Left ventricle myocardium inferior (tissue), 1 donor: ENCODE data around the gene TBC1D19. TPM values are rescaled to one million over a fixed set of nuclear protein-coding genes. Genes with fewer than 3 reads are reported as not detected.

Experiments used
- DNase-seq: peaks from one replicate; pipeline ENCODE4 v3.0.0-alpha.2; 2020
- H3K27ac ChIP-seq: fragments of 200-600 bp; replicated peaks from 2 replicates; pipeline ENCODE4 v1.8.0; 2021
- H3K27me3 ChIP-seq: fragments of 200-600 bp; 2 replicates; pipeline ENCODE4 v1.8.0; 2021; ENCODE audit warnings: low read depth
- H3K36me3 ChIP-seq: fragments of 200-600 bp; 2 replicates; pipeline ENCODE4 v1.8.0; 2021
- H3K4me1 ChIP-seq: fragments of 200-600 bp; 2 replicates; pipeline ENCODE4 v1.8.0; 2021
- H3K4me3 ChIP-seq: fragments of 200-600 bp; 2 replicates; pipeline ENCODE4 v1.8.0; 2021; ENCODE audit warnings: mild to moderate bottlenecking, moderate library complexity
- H3K9me3 ChIP-seq: fragments of 200-600 bp; replicated peaks from 2 replicates; pipeline ENCODE4 v1.8.0; 2021
- intact Hi-C: fragments of 100-400 bp; cut with micrococcal nuclease; formaldehyde crosslinking; loops from one replicate; pipeline ENCODE4 v1.11.0; 2022
- total RNA-seq: library from RNA; stranded (reverse); fragmentation: NEBNext Ultra II Directional; extraction: Animal tissue kit (Norgen Biotek cat#: 25700); gene quantifications from one replicate; pipeline ENCODE4 v1.2.1, GENCODE V29; 2021
- TF ChIP-seq, protein P1 (sequence below): fragments of 200-600 bp; IDR thresholded peaks from 2 replicates; pipeline ENCODE4 v1.8.0; 2021; ENCODE audit warnings: antibody characterized with exemption, mild to moderate bottlenecking, borderline replicate concordance
- donor health status: DM: no; HTN: yes; CAD: no; lungs with severe emphysema.

Gene TBC1D19
- total RNA-seq, 1 donor from 2014 or later: 8.6 TPM

DNA sequence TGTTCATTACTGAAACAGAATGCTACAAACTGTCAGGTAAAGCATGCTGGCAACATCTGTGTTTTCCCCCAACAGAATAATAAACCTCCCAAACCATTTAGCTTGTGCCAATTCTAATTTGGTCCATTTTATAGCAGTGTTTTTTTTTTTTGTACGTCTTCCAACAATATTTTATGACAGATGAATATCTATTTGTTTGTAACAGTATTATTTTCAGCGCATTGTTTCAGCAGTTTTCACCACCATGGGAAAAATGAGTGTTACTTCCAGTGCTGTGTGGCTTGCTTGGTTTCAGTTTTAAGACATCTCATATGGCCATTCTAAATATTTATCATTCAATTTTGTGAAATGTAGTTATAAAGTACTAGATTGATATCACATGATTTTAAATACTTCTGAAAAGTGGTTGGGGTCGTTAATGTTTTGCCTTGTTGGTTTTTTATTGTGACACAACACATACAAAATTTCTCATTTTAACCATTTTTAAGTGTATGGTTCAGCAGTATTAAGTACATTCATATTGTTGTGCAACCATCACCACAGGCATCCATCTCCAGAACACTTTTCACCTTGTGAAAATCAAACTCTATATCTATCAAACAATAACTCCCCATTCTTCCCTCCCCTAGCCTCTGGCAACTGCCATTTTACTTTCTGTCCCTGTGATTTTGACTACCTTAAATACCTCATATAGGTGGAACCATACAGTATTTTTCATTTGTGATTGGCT, 25.6 kb upstream of the TBC1D19 start:
- no peak overlapping the region for H3K4me3 ChIP-seq
- intact Hi-C loops: no loop called here
- H3K4me1 ChIP-seq: no peaks in the 10 kb centered on the region
- no peak for DNase-seq
- no peak overlapping the region for H3K27ac ChIP-seq
- H3K27me3 ChIP-seq: peaks cover 9% of the 10 kb centered on the region
- TF ChIP-seq, protein P1, sequence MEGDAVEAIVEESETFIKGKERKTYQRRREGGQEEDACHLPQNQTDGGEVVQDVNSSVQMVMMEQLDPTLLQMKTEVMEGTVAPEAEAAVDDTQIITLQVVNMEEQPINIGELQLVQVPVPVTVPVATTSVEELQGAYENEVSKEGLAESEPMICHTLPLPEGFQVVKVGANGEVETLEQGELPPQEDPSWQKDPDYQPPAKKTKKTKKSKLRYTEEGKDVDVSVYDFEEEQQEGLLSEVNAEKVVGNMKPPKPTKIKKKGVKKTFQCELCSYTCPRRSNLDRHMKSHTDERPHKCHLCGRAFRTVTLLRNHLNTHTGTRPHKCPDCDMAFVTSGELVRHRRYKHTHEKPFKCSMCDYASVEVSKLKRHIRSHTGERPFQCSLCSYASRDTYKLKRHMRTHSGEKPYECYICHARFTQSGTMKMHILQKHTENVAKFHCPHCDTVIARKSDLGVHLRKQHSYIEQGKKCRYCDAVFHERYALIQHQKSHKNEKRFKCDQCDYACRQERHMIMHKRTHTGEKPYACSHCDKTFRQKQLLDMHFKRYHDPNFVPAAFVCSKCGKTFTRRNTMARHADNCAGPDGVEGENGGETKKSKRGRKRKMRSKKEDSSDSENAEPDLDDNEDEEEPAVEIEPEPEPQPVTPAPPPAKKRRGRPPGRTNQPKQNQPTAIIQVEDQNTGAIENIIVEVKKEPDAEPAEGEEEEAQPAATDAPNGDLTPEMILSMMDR: no peak
- H3K36me3 ChIP-seq: no peaks in the 10 kb centered on the region
- peaks cover 36% of the 10 kb centered on the region for H3K9me3 ChIP-seq

DNA sequence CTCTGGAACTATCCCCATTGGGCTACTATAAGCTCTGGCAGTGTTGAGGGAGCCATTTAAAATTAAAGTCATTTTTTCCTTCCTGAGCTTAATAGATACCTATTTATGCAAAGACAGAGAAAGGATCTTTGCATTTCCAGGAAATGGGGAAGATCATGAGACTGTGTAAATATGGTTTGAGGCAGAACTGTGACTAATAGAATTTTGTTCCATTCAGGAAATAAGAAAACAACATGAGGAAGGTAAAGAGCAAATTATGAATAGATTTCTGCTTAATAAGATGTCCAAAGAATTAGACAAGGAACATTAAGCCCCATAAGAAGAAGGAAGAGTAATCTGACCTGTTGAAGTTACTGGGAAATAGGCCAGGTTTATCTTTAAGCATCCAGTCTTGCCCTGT, 17.8 kb upstream of the TBC1D19 start:
- TF ChIP-seq, protein P1: no peak
- H3K4me3 ChIP-seq: no peak overlapping the region
- no peaks in the 10 kb centered on the region for H3K27me3 ChIP-seq
- no peaks in the 10 kb centered on the region for H3K4me1 ChIP-seq
- H3K27ac ChIP-seq: no peak overlapping the region
- DNase-seq: no peak
- H3K36me3 ChIP-seq: no peaks in the 10 kb centered on the region
- intact Hi-C loops: no loop called here
- peaks cover 10% of the 10 kb centered on the region for H3K9me3 ChIP-seq

DNA sequence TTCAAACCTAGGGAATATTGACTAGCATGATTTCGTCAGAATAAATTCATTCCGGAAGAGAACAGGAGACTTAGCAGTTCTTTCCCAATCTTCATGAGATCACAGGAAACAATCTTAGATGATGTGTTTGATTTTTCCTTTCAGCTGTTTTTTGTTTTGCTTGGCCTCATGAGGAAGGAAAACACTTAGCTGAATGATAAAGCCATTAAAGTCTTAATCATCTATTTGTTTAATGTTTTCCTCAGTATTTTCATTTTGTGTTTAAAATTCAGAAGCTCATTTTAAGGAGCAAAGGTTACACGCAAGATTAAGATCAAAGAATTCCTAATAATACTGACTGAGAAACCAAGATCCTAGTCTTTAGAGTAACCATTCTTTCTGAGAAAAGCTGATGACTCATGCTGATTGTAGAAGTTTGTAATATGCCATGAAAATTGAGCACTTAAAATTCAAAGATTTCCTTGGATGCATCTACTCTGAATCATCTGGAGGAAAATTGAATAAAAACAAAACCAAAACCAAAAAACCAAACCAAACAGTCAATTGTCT, 15.4 kb upstream of the TBC1D19 start:
- no peak overlapping the region for H3K27ac ChIP-seq

DNA sequence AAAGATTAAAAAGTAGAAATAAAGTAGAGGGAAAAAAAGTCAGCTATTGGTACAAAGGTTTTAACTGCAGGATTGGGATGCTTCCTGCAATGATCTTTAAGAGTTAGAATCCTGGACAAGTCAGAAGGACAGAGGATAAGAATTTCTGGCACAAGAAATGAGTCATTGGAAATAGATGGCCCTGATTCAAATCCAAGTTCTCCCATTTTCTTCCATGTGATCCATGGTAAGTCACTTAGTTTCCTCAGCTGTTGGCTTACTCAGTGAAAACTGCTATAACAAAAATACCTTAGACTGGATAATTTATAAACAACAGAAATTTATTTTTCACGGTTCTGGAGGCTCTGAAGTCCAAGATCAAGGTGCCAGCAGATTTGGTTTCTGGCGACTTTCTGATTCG, 13.3 kb upstream of the TBC1D19 start:
- intact Hi-C loops: no loop called here
- Histone ChIP-seq H3K36me3 (no peaks in the 10 kb centered on the region), H3K27ac (no peak overlapping the region), H3K4me1 (no peaks in the 10 kb centered on the region), H3K27me3 (no peaks in the 10 kb centered on the region), H3K4me3 (no peak overlapping the region), H3K9me3 (no peaks in the 10 kb centered on the region)
- DNase-seq: no peak
- TF ChIP-seq, protein P1: no peak

More for the DNA sequence above, 15.4 kb upstream of the TBC1D19 start:
- intact Hi-C loops: no loop called here
- no peak overlapping the region for H3K4me3 ChIP-seq
- TF ChIP-seq, protein P1: no peak
- H3K36me3 ChIP-seq: no peaks in the 10 kb centered on the region
- no peaks in the 10 kb centered on the region for H3K4me1 ChIP-seq
- DNase-seq: no peak
- no peaks in the 10 kb centered on the region for H3K9me3 ChIP-seq
- H3K27me3 ChIP-seq: no peaks in the 10 kb centered on the region

DNA sequence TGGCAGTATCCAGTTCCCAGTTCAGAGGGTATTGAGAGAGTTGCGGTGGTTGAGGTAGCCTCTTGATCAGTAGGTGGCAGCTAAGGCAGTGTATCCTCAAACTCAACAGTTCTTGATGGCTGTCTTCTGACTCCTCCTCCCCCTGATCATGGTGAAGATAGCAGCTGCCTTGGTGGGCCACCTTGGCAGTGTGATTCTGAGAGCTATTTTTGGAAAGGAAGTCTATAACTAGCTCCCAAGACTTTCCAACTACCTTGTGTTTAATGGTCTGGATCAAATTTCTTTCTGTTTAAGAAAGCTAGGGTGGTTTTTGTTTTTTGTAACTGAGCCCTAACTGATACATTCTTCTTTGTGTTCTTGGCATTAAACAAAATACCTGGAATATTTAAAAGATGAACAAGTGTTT, 10.5 kb upstream of the TBC1D19 start:
- intact Hi-C loops: no loop called here
- DNase-seq: no peak
- H3K27ac ChIP-seq: no peak overlapping the region

More for the DNA sequence above, 10.5 kb upstream of the TBC1D19 start:
- Histone ChIP-seq H3K27me3 (no peaks in the 10 kb centered on the region), H3K9me3 (no peaks in the 10 kb centered on the region), H3K4me3 (no peak overlapping the region), H3K4me1 (no peaks in the 10 kb centered on the region), H3K36me3 (no peaks in the 10 kb centered on the region)
- TF ChIP-seq, protein P1: no peak
